Right ventricle myocardium superior (tissue), 1 donor: ENCODE data around the gene TMOD1. TPM values are rescaled to one million over a fixed set of nuclear protein-coding genes. Genes with fewer than 3 reads are reported as not detected.

Experiments
- ATAC-seq: fragments of 200-7000 bp; cut with Tn5 transposase; one replicate; pipeline ENCODE4 v1.9.1; 2020; ENCODE audit warnings: mild to moderate bottlenecking; ENCODE audit not compliant: poor library complexity
- DNase-seq: peaks from one replicate; pipeline ENCODE4 v3.0.0-alpha.2; 2020
- intact Hi-C: fragments of 100-400 bp; cut with DNase I; formaldehyde crosslinking; loops from one replicate; pipeline ENCODE4 v1.11.2; 2022
- total RNA-seq: library from RNA; stranded (reverse); fragmentation: NEBNext Ultra II Directional; extraction: Animal tissue kit (Norgen Biotek cat#: 25700); gene quantifications from one replicate; pipeline ENCODE4 v1.2.1, GENCODE V29; 2021
- donor health status: DM: no; HTN: yes; CAD: no; lungs with severe emphysema.

TMOD1 gene
- total RNA-seq, 1 donor from 2014 or later = 192 TPM

- DNase-seq (no peak), ATAC-seq (no peak)
- intact Hi-C loops = no loop called here
These were observed 9.6 kb downstream of the TMOD1 start for GRCh38 chr9:97510797-97511654.

GRCh38 chr9:97511655-97512427 lies 10.4 kb downstream of the TMOD1 start:
- no peak for ATAC-seq
- no peak for DNase-seq
- intact Hi-C loops = no loop called here

GRCh38 chr9:97512966-97513560 lies 11.6 kb downstream of the TMOD1 start:
- ATAC-seq (no peak), DNase-seq (no peak)
- intact Hi-C loops = no loop called here

- intact Hi-C loops = no loop called here
- peak; percentile 84 for ATAC-seq
- DNase-seq = peak; percentile 67
These were observed 13.1 kb downstream of the TMOD1 start for GRCh38 chr9:97514531-97514930.

- intact Hi-C loops = no loop called here
- ATAC-seq (no peak), DNase-seq (no peak)
These were observed 14.2 kb downstream of the TMOD1 start for GRCh38 chr9:97515662-97516061.

- DNase-seq (no peak), ATAC-seq (no peak)
- intact Hi-C loops = no loop called here
These were observed 14.6 kb downstream of the TMOD1 start for GRCh38 chr9:97516111-97516510.

- no peak for ATAC-seq
- intact Hi-C loops = no loop called here
- DNase-seq = no peak
These were observed 16.0 kb downstream of the TMOD1 start for GRCh38 chr9:97517331-97518089.

- intact Hi-C loops = no loop called here
These were observed 16.9 kb downstream of the TMOD1 start for GRCh38 chr9:97518166-97518908.

GRCh38 chr9:97518909-97519307 lies 17.4 kb downstream of the TMOD1 start:
- no peak for DNase-seq
- no peak for ATAC-seq
- intact Hi-C loops = no loop called here

More at GRCh38 chr9:97518166-97518908, 16.9 kb downstream of the TMOD1 start:
- DNase-seq (no peak), ATAC-seq (no peak)

- intact Hi-C loops = no loop called here
- DNase-seq (no peak), ATAC-seq (no peak)
These were observed 18.0 kb downstream of the TMOD1 start for GRCh38 chr9:97519441-97519970.

- ATAC-seq = peak; percentile 48
- no peak for DNase-seq
- intact Hi-C loops = no loop called here
These were observed 20.3 kb downstream of the TMOD1 start for GRCh38 chr9:97521576-97522333.

GRCh38 chr9:97524424-97524823 lies 23.0 kb downstream of the TMOD1 start:
- intact Hi-C loops = no loop called here
- DNase-seq (no peak), ATAC-seq (no peak)

- intact Hi-C loops = no loop called here
- DNase-seq (no peak), ATAC-seq (no peak)
These were observed 24.0 kb downstream of the TMOD1 start for GRCh38 chr9:97525451-97525850.

- intact Hi-C loops = no loop called here
- ATAC-seq = no peak
- no peak for DNase-seq
These were observed 25.6 kb downstream of the TMOD1 start for GRCh38 chr9:97526895-97527575.

GRCh38 chr9:97527626-97528528 lies 26.4 kb downstream of the TMOD1 start:
- ATAC-seq (peak; percentile 1), DNase-seq (no peak)
- intact Hi-C loops = no loop called here
